ENCODE results near the gene CCL24.
"Not testable (repeated sequence)": the region's sequence is repeated elsewhere in the genome, so short reads cannot be mapped to it uniquely, and the experiment has no call there.

DNA sequence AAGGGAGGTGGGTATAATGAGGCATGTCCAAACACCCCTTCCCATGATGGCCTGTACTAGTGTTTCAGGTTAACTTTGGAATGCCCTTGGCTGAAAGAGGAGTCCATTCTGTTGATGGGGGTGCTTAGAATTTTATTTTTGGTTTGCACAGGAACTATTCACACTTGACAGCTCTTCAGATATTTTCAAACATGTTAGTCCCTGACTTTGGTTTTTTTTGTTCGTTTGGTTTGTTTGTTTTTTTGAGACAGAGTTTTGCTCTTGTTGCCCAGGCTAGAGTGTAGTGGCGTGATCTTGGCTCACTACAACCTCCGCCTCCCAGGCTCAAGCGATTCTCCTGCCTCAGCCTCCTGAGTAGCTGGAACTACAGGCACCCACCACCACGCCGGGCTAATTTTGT, 31.5 kb upstream of the CCL24 start:
- TF ChIP-seq, protein P1, sequence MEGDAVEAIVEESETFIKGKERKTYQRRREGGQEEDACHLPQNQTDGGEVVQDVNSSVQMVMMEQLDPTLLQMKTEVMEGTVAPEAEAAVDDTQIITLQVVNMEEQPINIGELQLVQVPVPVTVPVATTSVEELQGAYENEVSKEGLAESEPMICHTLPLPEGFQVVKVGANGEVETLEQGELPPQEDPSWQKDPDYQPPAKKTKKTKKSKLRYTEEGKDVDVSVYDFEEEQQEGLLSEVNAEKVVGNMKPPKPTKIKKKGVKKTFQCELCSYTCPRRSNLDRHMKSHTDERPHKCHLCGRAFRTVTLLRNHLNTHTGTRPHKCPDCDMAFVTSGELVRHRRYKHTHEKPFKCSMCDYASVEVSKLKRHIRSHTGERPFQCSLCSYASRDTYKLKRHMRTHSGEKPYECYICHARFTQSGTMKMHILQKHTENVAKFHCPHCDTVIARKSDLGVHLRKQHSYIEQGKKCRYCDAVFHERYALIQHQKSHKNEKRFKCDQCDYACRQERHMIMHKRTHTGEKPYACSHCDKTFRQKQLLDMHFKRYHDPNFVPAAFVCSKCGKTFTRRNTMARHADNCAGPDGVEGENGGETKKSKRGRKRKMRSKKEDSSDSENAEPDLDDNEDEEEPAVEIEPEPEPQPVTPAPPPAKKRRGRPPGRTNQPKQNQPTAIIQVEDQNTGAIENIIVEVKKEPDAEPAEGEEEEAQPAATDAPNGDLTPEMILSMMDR (IDR thresholded peaks at IDR 0.05) = not testable (repeated sequence)
- TF ChIP-seq POLR2A (IDR thresholded peaks at IDR 0.05) = not testable (repeated sequence)
